Urinary bladder (tissue), 4 donors: ENCODE data around the gene DNAJB1. TPM values are rescaled to one million over a fixed set of nuclear protein-coding genes. Genes with fewer than 3 reads are reported as not detected.
"Not testable (repeated sequence)": the region's sequence is repeated elsewhere in the genome, so short reads cannot be mapped to it uniquely, and the experiment has no call there.

Experiments used
- DNase-seq: peaks from one replicate; pipeline ENCODE4 v3.0.0-alpha.2; 2015; ENCODE audit errors: extremely low spot score
- H3K27ac ChIP-seq: one replicate; pipeline ENCODE4 v1.5.1; 2013; ENCODE audit warnings: low read depth, mild to moderate bottlenecking, moderate library complexity
- H3K36me3 ChIP-seq: one replicate; pipeline ENCODE4 v1.6.1; 2013; ENCODE audit warnings: mild to moderate bottlenecking, moderate library complexity; ENCODE audit not compliant: insufficient read depth
- H3K4me1 ChIP-seq: one replicate; pipeline ENCODE4 v1.6.1; 2013; ENCODE audit warnings: mild to moderate bottlenecking, moderate library complexity; ENCODE audit not compliant: insufficient read depth
- H3K4me3 ChIP-seq: one replicate; pipeline ENCODE4 v1.5.1; 2013; ENCODE audit warnings: low read depth, low read length
- WGBS: extraction: QIAGEN DNeasy Blood & Tissue Kit; methylation state at CpG from one replicate; pipeline ENCODE4 v1.1.7; 2013; 5-methylcytosine and 5-hydroxymethylcytosine counted together
- polyA plus RNA-seq: library from polyadenylated mRNA; stranded (reverse); fragments of 200-250 nt; gene quantifications from one replicate; pipeline ENCODE4 v1.2.3, GENCODE V29; 2013
- total RNA-seq: library from RNA; depleted of rRNA; stranded (reverse); fragments of >200 nt; gene quantifications from one replicate; pipeline ENCODE4 v1.2.3, GENCODE V29; 2014
- donor health status: healthy with polysubstance abuse.
- donor health status: healthy.

Gene DNAJB1
- total and polyA plus RNA-seq, 2 donors, result 39.3 to 86.2 TPM

GRCh38 chr19:14559916-14560775 lies 41.9 kb upstream of the DNAJB1 start:
- Histone ChIP-seq H3K4me1 (peaks cover 4% of the 10 kb centered on the region), H3K36me3 (no peaks in the 10 kb centered on the region), H3K4me3 (no peak overlapping the region), H3K27ac (no peak overlapping the region)
- 78% methylated on average over 28 of the region's 28 CpGs for WGBS
- no peak for DNase-seq

DNA sequence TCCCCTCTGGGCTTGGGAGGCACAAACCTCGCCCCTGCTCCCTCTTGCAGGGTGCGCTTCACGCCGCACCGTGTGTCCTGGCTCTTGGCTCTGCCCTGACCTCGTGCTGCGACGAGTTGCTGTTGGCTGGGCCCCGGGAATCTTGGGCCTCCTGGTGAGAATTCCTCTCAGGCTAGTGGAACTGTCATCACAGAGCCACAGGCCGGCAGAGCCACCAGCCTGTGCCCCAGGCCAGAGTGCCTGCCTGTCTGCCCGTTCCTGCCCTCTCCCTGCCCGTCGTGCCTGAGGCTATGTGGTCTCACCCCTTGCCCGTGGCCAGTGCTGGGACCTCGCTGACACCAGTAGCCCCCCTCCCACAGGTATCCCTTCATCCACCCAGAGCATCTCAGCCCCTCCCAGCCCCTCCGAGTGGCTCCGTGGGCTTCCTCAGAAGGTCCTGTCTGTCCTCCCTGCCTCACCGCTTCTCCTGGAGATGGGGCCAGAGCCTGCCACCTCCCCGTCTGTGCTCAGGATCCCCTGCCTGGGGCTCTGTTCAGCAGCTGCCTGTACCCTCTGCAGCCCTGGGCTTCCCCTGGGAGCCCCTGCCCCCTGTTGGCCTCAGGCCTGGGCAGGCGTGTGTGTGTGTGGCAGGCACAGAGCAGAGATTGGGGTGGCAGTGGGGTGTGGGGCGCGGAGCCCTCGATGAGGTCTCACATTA lies 40.3 kb upstream of the DNAJB1 start:
- peaks cover 4% of the 10 kb centered on the region for H3K4me1 ChIP-seq
- DNase-seq, result no peak
- H3K4me3 ChIP-seq, result no peak overlapping the region
- H3K27ac ChIP-seq, result no peak overlapping the region
- H3K36me3 ChIP-seq, result no peaks in the 10 kb centered on the region
- WGBS, result 78% methylated on average over 23 of the region's 23 CpGs

DNA sequence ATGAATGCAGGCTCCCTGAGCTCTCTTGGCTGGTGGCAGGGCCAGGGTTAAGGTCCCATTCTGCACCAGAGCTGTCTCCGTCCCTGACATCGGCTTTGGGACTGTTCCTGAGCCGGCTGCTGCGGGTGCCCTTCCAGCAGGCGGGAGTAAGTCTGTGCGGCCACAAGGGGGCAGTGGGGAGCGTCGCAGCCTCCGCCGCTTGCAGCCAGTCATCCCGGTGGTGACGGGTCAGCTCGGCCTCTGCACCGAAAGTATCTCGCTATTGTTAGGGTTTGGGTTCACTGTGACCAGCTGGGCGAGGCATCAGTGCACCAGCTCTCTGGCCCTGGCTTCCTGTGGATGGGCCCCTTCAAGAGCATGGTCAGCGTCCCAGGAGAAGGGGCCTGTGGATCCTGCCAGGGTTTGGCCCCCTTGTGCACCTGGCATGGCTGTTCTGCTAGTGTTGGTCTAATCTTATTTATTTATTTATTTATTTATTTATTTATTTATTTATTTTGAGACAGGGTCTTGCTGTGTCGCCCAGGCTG lies 38.5 kb upstream of the DNAJB1 start:
- WGBS, result 10% methylated on average over 18 of the region's 18 CpGs
- Histone ChIP-seq H3K36me3 (no peaks in the 10 kb centered on the region), H3K4me1 (peaks cover 3% of the 10 kb centered on the region), H3K27ac (no peak overlapping the region), H3K4me3 (no peak overlapping the region)
- DNase-seq, result no peak

GRCh38 chr19:14555918-14556661 lies 37.9 kb upstream of the DNAJB1 start:
- WGBS, result 85% methylated on average over 12 of the region's 12 CpGs
- Histone ChIP-seq H3K27ac (no peak overlapping the region), H3K36me3 (no peaks in the 10 kb centered on the region), H3K4me1 (no peaks in the 10 kb centered on the region), H3K4me3 (no peak overlapping the region)
- no peak for DNase-seq

- no peak overlapping the region for H3K27ac ChIP-seq
- no peak for DNase-seq
- no peaks in the 10 kb centered on the region for H3K4me1 ChIP-seq
- WGBS, result 59% methylated on average over 6 of the region's 6 CpGs
- H3K36me3 ChIP-seq, result no peaks in the 10 kb centered on the region
- no peak overlapping the region for H3K4me3 ChIP-seq
Observed at GRCh38 chr19:14554382-14554812, 36.2 kb upstream of the DNAJB1 start.

GRCh38 chr19:14553939-14554243 lies 35.7 kb upstream of the DNAJB1 start:
- 70% methylated on average over 9 of the region's 9 CpGs for WGBS
- no peak overlapping the region for H3K27ac ChIP-seq
- H3K4me3 ChIP-seq, result no peak overlapping the region

GRCh38 chr19:14553042-14553938 lies 35.1 kb upstream of the DNAJB1 start:
- 93% methylated on average over 35 of the region's 35 CpGs for WGBS
- H3K4me1 ChIP-seq, result no peaks in the 10 kb centered on the region

More at GRCh38 chr19:14553939-14554243, 35.7 kb upstream of the DNAJB1 start:
- no peak for DNase-seq
- no peaks in the 10 kb centered on the region for H3K36me3 ChIP-seq
- no peaks in the 10 kb centered on the region for H3K4me1 ChIP-seq

GRCh38 chr19:14552006-14552360 lies 33.8 kb upstream of the DNAJB1 start:
- not testable (repeated sequence) for H3K4me1 ChIP-seq, H3K4me3 ChIP-seq, H3K27ac ChIP-seq, H3K36me3 ChIP-seq, DNase-seq
- WGBS, result 86% methylated on average over 8 of the region's 8 CpGs

More at GRCh38 chr19:14553042-14553938, 35.1 kb upstream of the DNAJB1 start:
- no peak for DNase-seq
- H3K36me3 ChIP-seq, result no peaks in the 10 kb centered on the region
- no peak overlapping the region for H3K27ac ChIP-seq
- no peak overlapping the region for H3K4me3 ChIP-seq

GRCh38 chr19:14551134-14552005 lies 33.2 kb upstream of the DNAJB1 start:
- not testable (repeated sequence) for H3K36me3 ChIP-seq, H3K4me3 ChIP-seq, H3K27ac ChIP-seq, H3K4me1 ChIP-seq
- DNase-seq, result peak; percentile 59
- WGBS, result 72% methylated on average over 12 of the region's 12 CpGs

- H3K36me3 ChIP-seq, result no peaks in the 10 kb centered on the region
- no peak overlapping the region for H3K27ac ChIP-seq
- no peak overlapping the region for H3K4me3 ChIP-seq
- DNase-seq, result no peak
- H3K4me1 ChIP-seq, result no peaks in the 10 kb centered on the region
- WGBS, result 44% methylated on average over 15 of the region's 15 CpGs
Observed at GRCh38 chr19:14550201-14550754, 32.1 kb upstream of the DNAJB1 start.

GRCh38 chr19:14545716-14546082 lies 27.5 kb upstream of the DNAJB1 start:
- Histone ChIP-seq H3K27ac (no peak overlapping the region), H3K36me3 (no peaks in the 10 kb centered on the region), H3K4me1 (no peaks in the 10 kb centered on the region), H3K4me3 (no peak overlapping the region)
- WGBS, result 92% methylated on average over 9 of the region's 9 CpGs
- DNase-seq, result no peak
